Naive B cell (primary cell): ENCODE data around the gene DNMT3A. TPM values are rescaled to one million over a fixed set of nuclear protein-coding genes. Genes with fewer than 3 reads are reported as not detected.

Experiments used
- ATAC-seq, 2 donors: fragments of 150-1000 bp; cut with Tn5 transposase; 2 replicates each; pipeline ENCODE4 v1.10.0; 2021; ENCODE audit warnings: low read depth in 2 of 2, mild to moderate bottlenecking in 2 of 2, moderate library complexity in 2 of 2
- DNase-seq: peaks from one replicate; pipeline ENCODE4 v3.0.0; 2022
- H3K27ac Mint-ChIP-seq, 6 donors: one replicate each; pipeline ENCODE4 v1.8.0; 2020 to 2022; ENCODE audit warnings: mild to moderate bottlenecking in 6 of 6, mixed read lengths in 6 of 6, moderate library complexity in 5 of 6, inconsistent platforms in 2 of 6
- H3K27me3 Mint-ChIP-seq, 3 donors: one replicate each; pipeline ENCODE4 v1.8.0; 2021 to 2022; ENCODE audit warnings: mixed read lengths in 3 of 3, mild to moderate bottlenecking in 1 of 3
- H3K36me3 Mint-ChIP-seq, 2 donors: one replicate each; pipeline ENCODE4 v1.8.0; 2020 to 2022; ENCODE audit warnings: mixed read lengths in 2 of 2, inconsistent platforms in 1 of 2, mild to moderate bottlenecking in 1 of 2
- H3K4me1 Mint-ChIP-seq, 3 donors: one replicate each; pipeline ENCODE4 v1.8.0; 2020 to 2022; ENCODE audit warnings: mixed read lengths in 3 of 3, inconsistent platforms in 1 of 3, mild to moderate bottlenecking in 1 of 3, moderate library complexity in 1 of 3
- H3K4me3 Mint-ChIP-seq, 8 donors: one replicate each; pipeline ENCODE4 v1.8.0; 2020 to 2022; ENCODE audit warnings: mild to moderate bottlenecking in 8 of 8, mixed read lengths in 8 of 8, moderate library complexity in 8 of 8, inconsistent platforms in 2 of 8
- H3K9me3 Mint-ChIP-seq, 7 donors: one replicate each; pipeline ENCODE4 v1.8.0; 2020 to 2022; ENCODE audit warnings: mixed read lengths in 7 of 7, mild to moderate bottlenecking in 5 of 7, inconsistent platforms in 2 of 7, moderate library complexity in 1 of 7
- polyA plus RNA-seq, 6 donors: library from polyadenylated mRNA; unstranded; fragments of 300-500 nt; fragmentation: Illumina TruSeq; gene quantifications; one replicate each; pipeline ENCODE4 v1.2.3, GENCODE V29; 2021; ENCODE audit warnings: low read depth in 6 of 6

Gene DNMT3A
- 10 to 100 TPM in 2 of 6 donors, 1 to 10 TPM in 4; 7.3 to 14.0 (median 8.5) TPM for polyA plus RNA-seq

DNA sequence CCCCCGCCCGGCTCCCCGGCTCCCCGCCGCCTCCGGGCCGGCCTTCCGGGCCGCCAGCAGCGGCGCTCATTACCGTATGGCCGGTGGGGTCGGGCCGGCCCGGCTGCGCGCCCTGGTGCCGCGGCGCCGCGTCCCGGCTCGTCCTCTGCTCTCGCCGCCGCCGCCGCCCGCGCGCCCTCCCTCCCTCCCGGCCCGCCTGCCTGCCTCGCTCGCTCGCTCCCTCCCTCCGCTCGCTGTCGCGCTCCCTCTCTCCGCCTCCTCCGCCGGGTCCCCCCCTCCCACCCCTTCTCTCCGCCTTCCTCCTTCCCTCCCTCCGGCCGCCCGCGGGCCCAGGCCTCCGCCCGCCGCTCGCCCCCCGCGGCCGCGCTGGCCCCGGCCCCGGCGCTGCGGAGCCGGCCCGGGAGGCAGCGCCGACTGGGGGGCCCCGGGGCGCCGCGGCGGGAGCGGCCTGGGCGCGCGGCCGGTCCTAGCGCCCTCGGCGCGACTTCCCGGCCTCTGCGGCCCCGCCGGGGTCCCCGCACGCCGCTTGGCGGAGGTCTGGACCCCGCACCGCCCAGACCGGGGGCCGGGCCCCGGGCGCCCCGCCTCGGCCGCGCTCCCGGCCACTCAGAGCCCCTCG lies at the start of gene DNMT3A:
Gene DNMT3A, minus strand, starts transcription at position 173 of the 619 bp plus-strand sequence. CDS start 27,941 bp downstream, outside the sequence.
- peak; percentile 41 to 47 for ATAC-seq
- peak within 1 kb of the TSS; percentile 78 to 92 (median 84) for H3K4me3 Mint-ChIP-seq
- no peaks in the 10 kb centered on the region for H3K9me3 Mint-ChIP-seq
- H3K36me3 Mint-ChIP-seq, result no peaks in the 10 kb centered on the region
- peak within 1 kb of the TSS in 3 of 6 donors; percentile 33 to 94 (median 90) for H3K27ac Mint-ChIP-seq
- H3K27me3 Mint-ChIP-seq, result peaks cover 0 to 9% (median 0%) of the 10 kb centered on the region in 3 donors
- peaks cover 15 to 26% (median 17%) of the 10 kb centered on the region in 3 donors for H3K4me1 Mint-ChIP-seq
- DNase-seq, result peak; percentile 24

DNA sequence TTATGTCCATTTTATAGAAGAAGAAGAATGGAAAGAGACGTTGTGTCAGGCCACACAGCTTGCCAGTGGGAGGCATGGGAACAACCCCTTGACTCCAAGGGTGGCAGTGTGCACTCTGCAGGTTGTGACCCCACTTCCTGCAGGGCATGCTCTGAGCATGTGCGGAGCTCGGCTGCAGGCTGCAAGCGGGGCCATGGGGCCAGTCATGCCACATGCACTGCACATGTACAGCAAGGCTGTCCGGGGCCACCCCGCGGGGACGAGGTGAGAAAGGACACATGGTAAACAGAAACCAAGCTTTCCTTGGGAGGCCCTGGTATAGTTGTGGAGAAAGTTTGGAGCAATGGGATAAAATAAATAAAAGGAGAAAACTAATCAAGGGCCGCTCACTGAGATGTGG lies 47.4 kb upstream of the DNMT3A start:
- no peaks in the 10 kb centered on the region for H3K9me3 Mint-ChIP-seq
- peaks cover 10 to 39% of the 10 kb centered on the region in 2 donors for H3K36me3 Mint-ChIP-seq
- no peaks in the 10 kb centered on the region for H3K27me3 Mint-ChIP-seq
- DNase-seq (no peak), ATAC-seq (no peak)
- H3K4me1 Mint-ChIP-seq, result peaks cover 7 to 15% (median 8%) of the 10 kb centered on the region in 3 donors
- H3K27ac Mint-ChIP-seq, result peak overlapping the region in 1 of 6 donors; percentile 52
- no peak overlapping the region for H3K4me3 Mint-ChIP-seq

DNA sequence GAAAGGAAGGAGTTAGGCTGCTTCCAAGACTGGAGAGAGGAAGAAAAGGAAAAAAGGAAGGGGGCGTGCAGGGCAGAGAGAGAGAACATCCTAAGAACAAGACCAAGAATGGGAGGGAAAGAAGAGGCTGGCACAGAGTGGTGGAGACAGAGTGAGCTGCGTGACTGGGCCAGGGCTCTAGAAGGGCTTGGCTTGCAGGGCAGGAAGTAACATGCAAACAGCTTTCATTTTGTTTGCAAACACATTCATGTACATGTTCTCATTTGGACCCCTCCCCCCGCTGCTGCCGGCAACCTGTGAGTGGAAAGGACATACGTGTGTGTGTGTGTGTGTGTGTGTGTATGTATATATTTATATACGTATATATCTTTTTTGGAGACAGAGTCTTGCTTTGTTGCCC lies 46.8 kb upstream of the DNMT3A start:
- Mint-ChIP-seq H3K27me3 (no peaks in the 10 kb centered on the region), H3K36me3 (peaks cover 10 to 40% of the 10 kb centered on the region in 2 donors), H3K4me3 (peak overlapping the region in 2 of 8 donors; percentile 32 to 53), H3K4me1 (peaks cover 7 to 15% (median 8%) of the 10 kb centered on the region in 3 donors), H3K9me3 (no peaks in the 10 kb centered on the region), H3K27ac (peak overlapping the region in 4 of 6 donors; percentile 27 to 75 (median 63))
- ATAC-seq, result no peak
- DNase-seq, result no peak

DNA sequence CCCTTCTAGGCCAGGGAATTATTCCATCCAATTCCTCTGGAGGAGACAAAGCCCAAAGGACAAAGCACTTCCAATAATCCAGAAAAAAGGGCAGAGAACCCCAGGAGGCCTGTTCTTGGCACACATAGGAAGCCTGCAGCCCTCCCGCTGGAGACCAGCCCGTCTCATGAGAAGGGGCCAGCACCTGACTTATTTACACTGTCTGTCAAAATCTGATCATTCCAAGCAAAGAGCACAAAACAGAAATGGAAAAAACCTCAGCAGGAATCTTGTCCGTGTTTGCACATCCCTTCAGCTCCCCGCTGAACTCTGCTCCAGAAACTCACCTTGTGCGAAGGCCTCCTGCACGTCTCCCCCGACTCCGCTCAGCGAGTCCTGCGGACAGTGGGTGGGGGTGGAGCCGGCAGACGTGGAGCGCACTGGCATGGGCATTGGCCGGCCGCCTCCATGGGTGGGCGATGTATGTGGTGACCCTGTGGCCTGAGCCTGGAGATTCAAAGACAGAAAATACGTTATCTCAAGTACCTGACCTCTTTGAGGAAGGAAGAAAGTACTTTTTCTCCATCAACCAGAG lies 46.2 kb upstream of the DNMT3A start:
- peaks cover 7 to 15% (median 8%) of the 10 kb centered on the region in 3 donors for H3K4me1 Mint-ChIP-seq
- H3K36me3 Mint-ChIP-seq, result peaks cover 10 to 40% of the 10 kb centered on the region in 2 donors
- H3K27me3 Mint-ChIP-seq, result no peaks in the 10 kb centered on the region
- no peaks in the 10 kb centered on the region for H3K9me3 Mint-ChIP-seq
- ATAC-seq (no peak), DNase-seq (no peak)
- H3K27ac Mint-ChIP-seq, result peak overlapping the region in 3 of 6 donors; percentile 27 to 74 (median 74)
- H3K4me3 Mint-ChIP-seq, result peak overlapping the region in 1 of 8 donors; percentile 53

DNA sequence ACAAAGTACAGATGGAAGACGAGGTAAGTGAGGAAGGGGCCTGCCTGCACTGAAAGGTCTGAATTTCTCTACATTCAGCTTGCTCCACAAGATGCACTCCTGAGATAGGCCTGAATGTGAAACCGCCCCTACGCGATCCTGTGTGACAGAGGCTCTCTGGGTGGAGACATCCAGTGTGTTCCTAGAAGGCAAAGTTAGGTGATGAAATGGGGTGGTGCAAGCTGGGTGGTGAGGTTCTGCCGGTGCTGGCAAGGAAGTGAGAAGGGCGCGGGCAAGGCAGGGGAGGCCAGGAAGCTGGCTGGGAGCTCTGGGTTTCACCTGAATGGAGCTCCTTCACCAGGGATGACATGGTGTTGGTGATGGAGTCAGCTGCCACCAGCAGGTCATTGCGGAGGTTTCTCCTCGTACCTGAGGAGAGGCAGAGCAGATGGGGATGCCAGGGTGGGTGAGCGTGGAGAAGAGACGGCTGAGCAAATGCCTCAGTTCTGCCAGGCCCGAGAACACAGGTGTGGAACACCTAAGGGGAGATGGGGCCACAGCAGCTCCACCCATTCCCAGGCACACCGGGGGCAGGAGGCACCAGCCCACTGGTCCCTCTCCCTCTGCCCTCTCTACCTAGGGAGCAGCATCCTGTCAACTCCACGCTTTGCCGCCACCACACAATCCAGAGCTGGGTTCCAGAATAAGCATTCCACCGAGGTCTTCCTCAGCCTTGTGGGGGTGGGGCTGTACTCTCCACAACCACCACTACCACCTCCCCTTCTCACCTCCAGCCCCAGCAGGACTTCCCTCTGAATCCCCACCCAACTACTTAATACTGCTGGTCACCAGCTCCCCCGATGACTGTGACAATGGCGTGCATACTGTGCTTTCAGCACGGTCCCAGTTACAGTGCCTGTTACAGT lies 45.5 kb upstream of the DNMT3A start:
- Mint-ChIP-seq H3K9me3 (no peaks in the 10 kb centered on the region), H3K27me3 (no peaks in the 10 kb centered on the region), H3K36me3 (peaks cover 10 to 40% of the 10 kb centered on the region in 2 donors), H3K27ac (peak overlapping the region in 2 of 6 donors; percentile 4 to 42), H3K4me1 (peaks cover 7 to 15% (median 8%) of the 10 kb centered on the region in 3 donors), H3K4me3 (no peak overlapping the region)
- no peak for ATAC-seq
- DNase-seq, result no peak

DNA sequence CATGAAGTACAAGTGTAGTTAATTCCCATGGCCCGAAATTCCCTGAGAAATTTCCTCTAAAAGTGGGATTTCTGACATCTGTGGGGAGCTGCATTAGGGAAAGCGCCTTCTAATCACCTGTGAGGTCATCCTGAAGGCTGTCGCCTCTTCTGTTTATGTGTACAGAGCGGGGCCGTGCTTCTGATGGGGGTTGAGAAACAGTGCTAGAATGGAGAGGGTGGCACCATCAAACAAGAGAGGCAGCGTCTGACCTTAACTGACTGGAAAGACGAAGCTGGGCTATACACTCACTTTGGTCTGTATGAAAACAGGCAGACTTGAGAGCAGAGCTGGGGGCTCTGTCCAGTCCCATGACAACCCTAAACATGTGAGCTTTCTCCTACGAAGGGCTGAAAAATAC lies 44.2 kb upstream of the DNMT3A start:
- Mint-ChIP-seq H3K27me3 (no peaks in the 10 kb centered on the region), H3K4me1 (peaks cover 8 to 14% (median 12%) of the 10 kb centered on the region in 3 donors), H3K36me3 (peaks cover 10 to 32% of the 10 kb centered on the region in 2 donors), H3K27ac (no peak overlapping the region), H3K4me3 (no peak overlapping the region), H3K9me3 (no peaks in the 10 kb centered on the region)
- ATAC-seq, result no peak
- DNase-seq, result no peak

DNA sequence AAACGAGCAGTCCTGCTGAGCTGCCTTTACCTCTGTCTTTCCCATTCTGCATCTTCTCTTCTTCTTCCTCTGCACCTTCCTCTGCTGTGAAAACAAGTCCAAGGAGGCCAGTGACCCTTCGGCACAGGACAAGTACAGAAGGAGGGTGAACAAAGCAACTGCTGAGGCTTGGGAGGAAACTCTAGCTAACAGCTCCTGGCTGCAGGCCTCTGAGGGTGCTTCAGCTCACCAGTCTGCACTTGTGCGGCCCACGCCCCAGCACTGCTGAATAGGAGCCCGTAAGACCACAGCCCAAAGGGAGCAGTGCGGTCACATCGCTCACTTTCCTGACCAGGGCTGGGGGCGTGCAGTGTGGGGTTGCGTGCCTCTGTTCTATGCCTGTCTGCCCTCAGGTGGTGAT lies 42.1 kb upstream of the DNMT3A start:
- Mint-ChIP-seq H3K4me1 (peaks cover 12 to 20% (median 17%) of the 10 kb centered on the region in 3 donors), H3K36me3 (peaks cover 10 to 32% of the 10 kb centered on the region in 2 donors), H3K9me3 (peaks cover 0 to 1% (median 0%) of the 10 kb centered on the region in 7 donors), H3K4me3 (no peak overlapping the region), H3K27ac (no peak overlapping the region), H3K27me3 (no peaks in the 10 kb centered on the region)
- ATAC-seq (no peak), DNase-seq (no peak)

DNA sequence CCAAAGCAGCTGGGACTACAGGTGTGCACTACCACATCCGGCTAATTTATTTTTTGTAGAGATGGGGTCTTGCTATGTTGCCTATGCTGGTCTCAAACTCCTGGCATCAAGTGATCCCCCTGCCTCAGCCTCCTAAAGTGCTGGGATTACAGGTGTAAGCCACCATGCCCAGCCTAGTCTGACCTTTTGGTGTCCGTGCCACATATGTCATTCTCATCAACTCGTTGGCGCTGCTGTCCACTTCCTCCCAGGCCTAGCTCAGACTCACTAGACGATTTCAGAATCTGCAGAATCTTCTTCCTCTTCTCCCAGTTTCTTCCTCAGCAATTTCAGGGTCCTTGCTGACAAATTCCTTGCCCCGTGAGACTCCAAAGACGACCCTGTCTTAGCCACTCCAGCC lies 39.8 kb upstream of the DNMT3A start:
- H3K9me3 Mint-ChIP-seq, result peaks cover 0 to 3% (median 0%) of the 10 kb centered on the region in 7 donors
- ATAC-seq (no peak), DNase-seq (no peak)
- H3K27ac Mint-ChIP-seq, result peak overlapping the region in 1 of 6 donors; percentile 62
- no peak overlapping the region for H3K4me3 Mint-ChIP-seq
- peaks cover 16 to 33% (median 33%) of the 10 kb centered on the region in 3 donors for H3K4me1 Mint-ChIP-seq
- H3K36me3 Mint-ChIP-seq, result peaks cover 3 to 11% of the 10 kb centered on the region in 2 donors
- H3K27me3 Mint-ChIP-seq, result no peaks in the 10 kb centered on the region

DNA sequence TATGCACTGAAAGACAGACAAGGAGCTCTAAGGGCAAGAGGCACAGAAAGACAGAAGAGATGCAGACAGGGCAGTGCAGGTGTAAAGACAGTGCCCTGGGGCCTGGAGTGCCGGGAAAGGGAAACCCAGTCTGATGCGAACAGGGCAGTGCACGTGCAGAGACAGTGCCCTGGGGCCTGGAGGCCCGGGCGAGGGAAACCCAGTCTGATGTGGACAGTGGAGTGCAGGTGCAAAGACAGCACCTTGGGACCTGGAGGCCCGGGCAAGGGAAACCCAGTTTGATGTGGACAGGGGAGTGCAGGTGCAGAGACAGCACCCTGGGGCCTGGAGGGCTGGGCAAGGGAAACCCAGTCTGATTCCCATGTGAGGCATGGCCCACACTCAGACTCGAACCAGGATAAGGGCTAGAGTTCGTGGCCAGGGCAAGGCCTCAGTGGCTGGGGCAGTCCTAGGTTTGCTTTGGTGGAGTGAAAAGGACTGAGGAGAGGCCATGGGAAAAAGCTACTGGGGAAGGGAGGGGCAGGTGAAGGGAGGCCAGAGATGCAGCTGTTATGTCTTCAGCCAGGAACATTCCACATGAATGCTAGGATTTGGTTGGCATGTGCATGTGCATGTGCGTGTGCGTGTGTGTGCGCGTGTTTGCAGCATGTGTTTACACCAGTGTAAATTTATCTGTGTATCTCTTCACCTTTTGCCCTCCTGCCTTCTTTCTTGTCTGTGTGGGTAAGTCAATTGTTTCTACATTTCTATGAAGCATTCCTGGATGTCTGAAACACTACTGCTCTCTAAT lies 39.1 kb upstream of the DNMT3A start:
- H3K27me3 Mint-ChIP-seq, result no peaks in the 10 kb centered on the region
- DNase-seq (no peak), ATAC-seq (no peak)
- H3K4me1 Mint-ChIP-seq, result peaks cover 20 to 39% (median 39%) of the 10 kb centered on the region in 3 donors
- H3K9me3 Mint-ChIP-seq, result peaks cover 0 to 3% (median 0%) of the 10 kb centered on the region in 7 donors
- peak overlapping the region in 1 of 6 donors; percentile 56 for H3K27ac Mint-ChIP-seq
- peaks cover 0 to 7% of the 10 kb centered on the region in 2 donors for H3K36me3 Mint-ChIP-seq
- H3K4me3 Mint-ChIP-seq, result no peak overlapping the region

DNA sequence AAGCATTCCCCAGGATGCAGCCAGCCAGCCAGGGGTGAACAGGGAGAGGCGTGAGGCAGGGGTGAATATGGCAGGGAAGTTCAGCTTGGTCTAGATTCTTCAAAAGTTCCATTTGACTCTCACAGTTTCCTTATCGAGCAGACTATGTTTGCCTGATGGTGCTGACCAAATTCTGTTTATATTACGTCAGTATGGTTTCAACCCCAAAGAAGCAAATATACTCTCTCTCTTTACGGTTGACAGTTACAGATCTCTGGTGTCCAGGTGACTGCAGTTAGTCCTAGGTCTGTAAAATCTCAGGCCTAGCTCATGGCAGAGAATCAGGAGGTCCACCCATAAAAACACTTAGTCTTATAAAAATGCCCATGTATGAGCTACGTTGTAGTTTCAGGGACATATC lies 38.3 kb upstream of the DNMT3A start:
- no peak overlapping the region for H3K4me3 Mint-ChIP-seq
- peak overlapping the region in 3 of 6 donors; percentile 48 to 61 (median 60) for H3K27ac Mint-ChIP-seq
- DNase-seq (no peak), ATAC-seq (no peak)
- H3K36me3 Mint-ChIP-seq, result peaks cover 0 to 7% of the 10 kb centered on the region in 2 donors
- H3K27me3 Mint-ChIP-seq, result no peaks in the 10 kb centered on the region
- peaks cover 23 to 39% (median 39%) of the 10 kb centered on the region in 3 donors for H3K4me1 Mint-ChIP-seq
- peaks cover 0 to 3% (median 0%) of the 10 kb centered on the region in 7 donors for H3K9me3 Mint-ChIP-seq

DNA sequence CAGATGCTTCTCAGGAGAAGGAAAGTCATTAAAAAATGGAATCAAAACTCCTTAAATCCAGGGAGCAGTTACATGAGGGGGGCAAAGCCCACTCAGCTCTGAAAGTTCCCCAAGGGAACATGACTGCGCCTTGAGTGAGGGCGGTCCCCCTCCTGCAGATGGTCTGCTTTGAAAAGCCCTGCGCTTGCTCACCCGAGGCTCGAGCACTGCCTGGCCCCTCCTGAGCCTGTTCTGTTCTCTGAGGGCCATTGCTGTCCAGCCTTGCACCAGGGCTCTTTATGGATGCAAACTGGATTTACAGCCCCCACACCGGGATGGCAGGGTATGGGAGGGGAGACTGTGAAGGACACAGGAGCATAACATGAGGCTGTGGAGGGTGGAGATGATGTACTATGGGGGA lies 37.8 kb upstream of the DNMT3A start:
- DNase-seq, result no peak
- no peak overlapping the region for H3K4me3 Mint-ChIP-seq

DNA sequence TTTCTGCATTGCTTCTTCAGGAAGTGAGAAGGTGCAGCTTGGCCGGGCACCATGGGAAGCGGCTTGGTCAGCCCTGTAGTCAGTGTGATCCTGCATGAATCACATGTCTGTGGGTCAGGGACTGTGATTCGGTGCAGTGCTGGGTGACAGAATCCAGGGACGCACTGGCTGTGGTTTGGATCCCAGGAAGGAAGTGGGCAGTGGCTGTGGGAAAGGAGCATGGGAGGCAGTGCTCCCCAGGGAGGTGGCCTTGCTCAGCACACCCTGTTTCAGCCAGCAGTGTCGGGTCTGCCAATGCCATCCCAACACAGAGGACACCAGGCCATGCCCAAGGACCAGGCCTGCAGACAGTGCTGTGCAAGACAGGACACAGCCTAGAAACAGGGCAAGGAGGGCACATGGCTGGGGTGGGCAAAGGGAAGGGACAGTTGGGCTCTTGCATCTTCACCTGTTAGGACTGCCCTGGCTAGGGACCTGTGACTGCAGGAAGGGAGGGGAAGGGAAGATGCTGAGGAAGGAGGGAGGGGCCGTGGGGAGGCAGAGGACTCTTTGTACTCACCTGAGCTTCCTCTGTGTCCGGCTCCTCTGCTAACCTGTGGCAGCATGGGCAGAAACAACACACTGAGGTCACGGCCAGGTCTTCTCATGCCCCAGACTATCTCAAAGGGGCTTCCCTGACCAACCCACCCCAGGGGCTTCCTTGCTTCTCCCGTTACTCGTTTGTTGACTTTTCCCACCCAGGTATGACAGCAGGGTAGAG lies 37.2 kb upstream of the DNMT3A start:
- peak overlapping the region in 1 of 6 donors; percentile 11 for H3K27ac Mint-ChIP-seq
- ATAC-seq (no peak), DNase-seq (no peak)
- peaks cover 24 to 39% (median 39%) of the 10 kb centered on the region in 3 donors for H3K4me1 Mint-ChIP-seq
- peak overlapping the region in 2 of 8 donors; percentile 61 to 69 for H3K4me3 Mint-ChIP-seq
- peaks cover 0 to 3% (median 0%) of the 10 kb centered on the region in 7 donors for H3K9me3 Mint-ChIP-seq
- no peaks in the 10 kb centered on the region for H3K27me3 Mint-ChIP-seq
- H3K36me3 Mint-ChIP-seq, result no peaks in the 10 kb centered on the region

More for the DNA sequence above, 37.8 kb upstream of the DNMT3A start:
- Mint-ChIP-seq H3K27me3 (no peaks in the 10 kb centered on the region), H3K4me1 (peaks cover 24 to 39% (median 39%) of the 10 kb centered on the region in 3 donors), H3K9me3 (peaks cover 0 to 3% (median 0%) of the 10 kb centered on the region in 7 donors), H3K36me3 (peaks cover 0 to 5% of the 10 kb centered on the region in 2 donors), H3K27ac (peak overlapping the region in 2 of 6 donors; percentile 16 to 61)
- no peak for ATAC-seq
